Ovary (tissue), 3 donors: ENCODE results near the gene MPPED2.

Experiments
- CTCF ChIP-seq, 3 donors: fragments of 450-650 bp in 2 of 3; fragments of 200-600 bp in 1 of 3; IDR thresholded peaks; one replicate each; pipeline versions ENCODE4 v1.5.1 to v1.8.0; 2016 to 2022; ENCODE audit warnings: antibody characterized with exemption in 3 of 3, mild to moderate bottlenecking in 1 of 3
- EP300 ChIP-seq: sonication (generic); formaldehyde crosslinking; IDR thresholded peaks from one replicate; pipeline ENCODE4 v1.6.1; 2017; ENCODE audit warnings: antibody characterized with exemption
- POLR2A ChIP-seq: fragments of 450-650 bp; IDR thresholded peaks from one replicate; pipeline ENCODE4 v1.6.1; 2017; ENCODE audit warnings: antibody characterized with exemption, mild to moderate bottlenecking, moderate library complexity
- donor health status: DM: no; HTN: no; CAD: no.

- no peak for TF ChIP-seq CTCF (IDR thresholded peaks at IDR 0.05)
- TF ChIP-seq POLR2A = no peak
- no peak for TF ChIP-seq EP300
These were observed 33.3 kb downstream of the MPPED2 start for GRCh38 chr11:30552839-30553238.
